ENCODE measurements around the gene MCU. TPM values are rescaled to one million over a fixed set of nuclear protein-coding genes. Genes with fewer than 3 reads are reported as not detected.
A peak's percentile ranks its signal among the peaks of the same experiment; 100 is the strongest.

MCU gene
- total RNA-seq, 1 donor from 2014 or later = 31.8 TPM

- no peak for TF ChIP-seq EZH2 (IDR thresholded peaks at IDR 0.05; ENCODE audit: insufficient read depth, low read length)
- TF ChIP-seq, protein P1, sequence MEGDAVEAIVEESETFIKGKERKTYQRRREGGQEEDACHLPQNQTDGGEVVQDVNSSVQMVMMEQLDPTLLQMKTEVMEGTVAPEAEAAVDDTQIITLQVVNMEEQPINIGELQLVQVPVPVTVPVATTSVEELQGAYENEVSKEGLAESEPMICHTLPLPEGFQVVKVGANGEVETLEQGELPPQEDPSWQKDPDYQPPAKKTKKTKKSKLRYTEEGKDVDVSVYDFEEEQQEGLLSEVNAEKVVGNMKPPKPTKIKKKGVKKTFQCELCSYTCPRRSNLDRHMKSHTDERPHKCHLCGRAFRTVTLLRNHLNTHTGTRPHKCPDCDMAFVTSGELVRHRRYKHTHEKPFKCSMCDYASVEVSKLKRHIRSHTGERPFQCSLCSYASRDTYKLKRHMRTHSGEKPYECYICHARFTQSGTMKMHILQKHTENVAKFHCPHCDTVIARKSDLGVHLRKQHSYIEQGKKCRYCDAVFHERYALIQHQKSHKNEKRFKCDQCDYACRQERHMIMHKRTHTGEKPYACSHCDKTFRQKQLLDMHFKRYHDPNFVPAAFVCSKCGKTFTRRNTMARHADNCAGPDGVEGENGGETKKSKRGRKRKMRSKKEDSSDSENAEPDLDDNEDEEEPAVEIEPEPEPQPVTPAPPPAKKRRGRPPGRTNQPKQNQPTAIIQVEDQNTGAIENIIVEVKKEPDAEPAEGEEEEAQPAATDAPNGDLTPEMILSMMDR (IDR thresholded peaks at IDR 0.05; ENCODE audit: insufficient read depth, low read depth, low read length) = no peak
These were observed 37.6 kb downstream of the MCU start for GRCh38 chr10:72729528-72729927.

GRCh38 chr10:72730479-72730878, 38.5 kb downstream of the MCU start:
- Histone ChIP-seq H3K4me3 (ENCODE audit: insufficient read depth, low read depth, low read length) (no peak overlapping the region), H4K20me1 (ENCODE audit: insufficient read depth, low read length) (peaks cover 15% of the 10 kb centered on the region), H3K9me3 (ENCODE audit: insufficient read depth, low read depth, low read length) (no peaks in the 10 kb centered on the region), H2AFZ (ENCODE audit: low read depth, low read length) (no peak overlapping the region), H3K9ac (ENCODE audit: low read length) (no peak overlapping the region), H3K4me1 (ENCODE audit: insufficient read depth, low read length) (no peaks in the 10 kb centered on the region), H3K27ac (ENCODE audit: low read depth, low read length) (no peak overlapping the region), H3K4me2 (ENCODE audit: low read length) (no peak overlapping the region), H3K27me3 (ENCODE audit: insufficient read depth, low read length) (no peaks in the 10 kb centered on the region), H3K36me3 (ENCODE audit: insufficient read depth, low read length) (no peaks in the 10 kb centered on the region), H3K79me2 (ENCODE audit: insufficient read depth, low read length) (peaks cover 54% of the 10 kb centered on the region)
- Mint-ChIP-seq H3K4me1 (ENCODE audit: low read depth, unreplicated experiment) (peaks cover 19% of the 10 kb centered on the region), H3K27ac (ENCODE audit: unreplicated experiment) (no peak overlapping the region), H3K27me3 (ENCODE audit: low read depth, unreplicated experiment) (no peaks in the 10 kb centered on the region), H3K36me3 (ENCODE audit: low read depth, unreplicated experiment) (no peaks in the 10 kb centered on the region), H3K9me3 (ENCODE audit: unreplicated experiment) (no peaks in the 10 kb centered on the region), H3K4me3 (ENCODE audit: unreplicated experiment) (no peak overlapping the region)
- no peak for FAIRE-seq
- TF ChIP-seq, protein P1 (IDR thresholded peaks at IDR 0.05; ENCODE audit: insufficient read depth, low read depth, low read length) = no peak
- TF ChIP-seq EZH2 (IDR thresholded peaks at IDR 0.05; ENCODE audit: insufficient read depth, low read length) = no peak
- peak; percentile 35 for DNase-seq (ENCODE audit: low read depth)

More at GRCh38 chr10:72729528-72729927, 37.6 kb downstream of the MCU start:
- H3K4me1 Mint-ChIP-seq (ENCODE audit: low read depth, unreplicated experiment) = peaks cover 19% of the 10 kb centered on the region
- no peaks in the 10 kb centered on the region for H3K36me3 ChIP-seq (ENCODE audit: insufficient read depth, low read length)
- no peaks in the 10 kb centered on the region for H3K4me1 ChIP-seq (ENCODE audit: insufficient read depth, low read length)
- H3K9me3 Mint-ChIP-seq (ENCODE audit: unreplicated experiment) = no peaks in the 10 kb centered on the region
- H3K9me3 ChIP-seq (ENCODE audit: insufficient read depth, low read depth, low read length) = no peaks in the 10 kb centered on the region
- no peak overlapping the region for H3K4me3 ChIP-seq (ENCODE audit: insufficient read depth, low read depth, low read length)
- FAIRE-seq (no peak), DNase-seq (ENCODE audit: low read depth) (peak; percentile 62)
- no peak overlapping the region for H3K9ac ChIP-seq (ENCODE audit: low read length)
- H4K20me1 ChIP-seq (ENCODE audit: insufficient read depth, low read length) = peaks cover 15% of the 10 kb centered on the region
- no peak overlapping the region for H3K27ac Mint-ChIP-seq (ENCODE audit: unreplicated experiment)
- H3K79me2 ChIP-seq (ENCODE audit: insufficient read depth, low read length) = peaks cover 44% of the 10 kb centered on the region
- H2AFZ ChIP-seq (ENCODE audit: low read depth, low read length) = no peak overlapping the region
- no peak overlapping the region for H3K27ac ChIP-seq (ENCODE audit: low read depth, low read length)
- no peaks in the 10 kb centered on the region for H3K27me3 Mint-ChIP-seq (ENCODE audit: low read depth, unreplicated experiment)
- H3K36me3 Mint-ChIP-seq (ENCODE audit: low read depth, unreplicated experiment) = peaks cover 2% of the 10 kb centered on the region
- H3K27me3 ChIP-seq (ENCODE audit: insufficient read depth, low read length) = no peaks in the 10 kb centered on the region
- no peak overlapping the region for H3K4me2 ChIP-seq (ENCODE audit: low read length)
- no peak overlapping the region for H3K4me3 Mint-ChIP-seq (ENCODE audit: unreplicated experiment)

GRCh38 chr10:72731916-72732419, 40.0 kb downstream of the MCU start:
- H3K27me3 Mint-ChIP-seq (ENCODE audit: low read depth, unreplicated experiment) = no peaks in the 10 kb centered on the region
- TF ChIP-seq, protein P1 (IDR thresholded peaks at IDR 0.05; ENCODE audit: insufficient read depth, low read depth, low read length) = no peak
- no peak for TF ChIP-seq EZH2 (IDR thresholded peaks at IDR 0.05; ENCODE audit: insufficient read depth, low read length)
- H4K20me1 ChIP-seq (ENCODE audit: insufficient read depth, low read length) = peaks cover 19% of the 10 kb centered on the region
- H3K36me3 ChIP-seq (ENCODE audit: insufficient read depth, low read length) = no peaks in the 10 kb centered on the region
- no peak for DNase-seq (ENCODE audit: low read depth)
- H3K27ac ChIP-seq (ENCODE audit: low read depth, low read length) = no peak overlapping the region
- no peak overlapping the region for H3K4me3 Mint-ChIP-seq (ENCODE audit: unreplicated experiment)
- no peaks in the 10 kb centered on the region for H3K9me3 ChIP-seq (ENCODE audit: insufficient read depth, low read depth, low read length)
- no peaks in the 10 kb centered on the region for H3K4me1 ChIP-seq (ENCODE audit: insufficient read depth, low read length)
- no peak overlapping the region for H3K4me2 ChIP-seq (ENCODE audit: low read length)
- no peaks in the 10 kb centered on the region for H3K27me3 ChIP-seq (ENCODE audit: insufficient read depth, low read length)
- no peaks in the 10 kb centered on the region for H3K9me3 Mint-ChIP-seq (ENCODE audit: unreplicated experiment)
- H3K9ac ChIP-seq (ENCODE audit: low read length) = no peak overlapping the region
- H3K27ac Mint-ChIP-seq (ENCODE audit: unreplicated experiment) = no peak overlapping the region
- no peak overlapping the region for H3K4me3 ChIP-seq (ENCODE audit: insufficient read depth, low read depth, low read length)
- no peaks in the 10 kb centered on the region for H3K36me3 Mint-ChIP-seq (ENCODE audit: low read depth, unreplicated experiment)
- no peak overlapping the region for H2AFZ ChIP-seq (ENCODE audit: low read depth, low read length)
- peaks cover 60% of the 10 kb centered on the region for H3K79me2 ChIP-seq (ENCODE audit: insufficient read depth, low read length)
- peaks cover 27% of the 10 kb centered on the region for H3K4me1 Mint-ChIP-seq (ENCODE audit: low read depth, unreplicated experiment)
- FAIRE-seq = no peak
